Ishikawa (cell line): ENCODE measurements around the gene DUSP16.

Experiments used
- CEBPB ChIP-seq: IDR thresholded peaks from 2 replicates; pipeline ENCODE4 v1.6.1; 2012
- CREB1 ChIP-seq: IDR thresholded peaks from 2 replicates; pipeline ENCODE4 v1.6.1; 2012; ENCODE audit warnings: low read depth
- EGR1 ChIP-seq: IDR thresholded peaks from 2 replicates; pipeline ENCODE4 v1.6.1; 2012
- EP300 ChIP-seq: IDR thresholded peaks from 2 replicates; pipeline ENCODE4 v1.6.1; 2012; ENCODE audit warnings: borderline replicate concordance
- FOXM1 ChIP-seq: IDR thresholded peaks from 2 replicates; pipeline ENCODE4 v1.6.1; 2012; ENCODE audit warnings: low read depth, borderline replicate concordance
- MAX ChIP-seq: IDR thresholded peaks from 2 replicates; pipeline ENCODE4 v1.6.1; 2012
- NFIC ChIP-seq: IDR thresholded peaks from 2 replicates; pipeline ENCODE4 v1.6.1; 2012
- RAD21 ChIP-seq: IDR thresholded peaks from 2 replicates; pipeline ENCODE4 v1.6.1; 2012; ENCODE audit warnings: low read depth
- REST ChIP-seq: IDR thresholded peaks from 2 replicates; pipeline ENCODE4 v1.6.1; 2012; ENCODE audit warnings: low read depth, mild to moderate bottlenecking
- TAF1 ChIP-seq: IDR thresholded peaks from 2 replicates; pipeline ENCODE4 v1.6.1; 2012; ENCODE audit warnings: low read depth, mild to moderate bottlenecking
- TCF12 ChIP-seq: IDR thresholded peaks from 2 replicates; pipeline ENCODE4 v1.6.1; 2012; ENCODE audit warnings: low read depth
- TEAD4 ChIP-seq: IDR thresholded peaks from 2 replicates; pipeline ENCODE4 v1.6.1; 2012
- USF1 ChIP-seq: IDR thresholded peaks from 2 replicates; pipeline ENCODE4 v1.6.1; 2012
- YY1 ChIP-seq: IDR thresholded peaks from 2 replicates; pipeline ENCODE4 v1.6.1; 2012; ENCODE audit warnings: low read depth
- ZBTB7A ChIP-seq: IDR thresholded peaks from 2 replicates; pipeline ENCODE4 v1.6.1; 2012; ENCODE audit warnings: low read depth

Gene DUSP16

GRCh38 chr12:12440784-12441428 lies 121.8 kb downstream of the DUSP16 start:
- no peak for TF ChIP-seq TEAD4
- TF ChIP-seq FOXM1, result no peak
- no peak for TF ChIP-seq EGR1
- no peak for TF ChIP-seq TAF1
- TF ChIP-seq USF1, result no peak
- no peak for TF ChIP-seq NFIC
- no peak for TF ChIP-seq CEBPB
- no peak for TF ChIP-seq YY1
- TF ChIP-seq MAX, result no peak
- no peak for TF ChIP-seq CREB1
- no peak for TF ChIP-seq REST
- no peak for TF ChIP-seq TCF12
- no peak for TF ChIP-seq ZBTB7A

GRCh38 chr12:12439636-12440035 lies 123.0 kb downstream of the DUSP16 start:
- TF ChIP-seq NFIC (no peak), FOXM1 (no peak), ZBTB7A (no peak), TEAD4 (no peak), TAF1 (no peak), REST (no peak), TCF12 (no peak), MAX (no peak), EP300 (no peak), CEBPB (no peak), RAD21 (no peak), EGR1 (no peak), CREB1 (no peak), USF1 (no peak), YY1 (no peak)

- TF ChIP-seq MAX, result no peak
- no peak for TF ChIP-seq ZBTB7A
- no peak for TF ChIP-seq CEBPB
- TF ChIP-seq TEAD4, result no peak
- TF ChIP-seq REST, result no peak
- TF ChIP-seq FOXM1, result no peak
- TF ChIP-seq YY1, result no peak
- no peak for TF ChIP-seq TCF12
- TF ChIP-seq EP300, result no peak
- TF ChIP-seq EGR1, result no peak
- no peak for TF ChIP-seq RAD21
- TF ChIP-seq NFIC, result no peak
These were observed 125.8 kb downstream of the DUSP16 start for GRCh38 chr12:12436831-12437345.

GRCh38 chr12:12433203-12433731 lies 129.4 kb downstream of the DUSP16 start:
- no peak for TF ChIP-seq FOXM1
- no peak for TF ChIP-seq EP300
- no peak for TF ChIP-seq MAX
- no peak for TF ChIP-seq CEBPB
- TF ChIP-seq EGR1, result no peak
- no peak for TF ChIP-seq RAD21
- TF ChIP-seq TAF1, result no peak
- TF ChIP-seq NFIC, result no peak
- TF ChIP-seq USF1, result no peak
- TF ChIP-seq CREB1, result no peak
- TF ChIP-seq YY1, result no peak
